ENCODE measurements around the gene PDLIM4.

Gene PDLIM4

DNA sequence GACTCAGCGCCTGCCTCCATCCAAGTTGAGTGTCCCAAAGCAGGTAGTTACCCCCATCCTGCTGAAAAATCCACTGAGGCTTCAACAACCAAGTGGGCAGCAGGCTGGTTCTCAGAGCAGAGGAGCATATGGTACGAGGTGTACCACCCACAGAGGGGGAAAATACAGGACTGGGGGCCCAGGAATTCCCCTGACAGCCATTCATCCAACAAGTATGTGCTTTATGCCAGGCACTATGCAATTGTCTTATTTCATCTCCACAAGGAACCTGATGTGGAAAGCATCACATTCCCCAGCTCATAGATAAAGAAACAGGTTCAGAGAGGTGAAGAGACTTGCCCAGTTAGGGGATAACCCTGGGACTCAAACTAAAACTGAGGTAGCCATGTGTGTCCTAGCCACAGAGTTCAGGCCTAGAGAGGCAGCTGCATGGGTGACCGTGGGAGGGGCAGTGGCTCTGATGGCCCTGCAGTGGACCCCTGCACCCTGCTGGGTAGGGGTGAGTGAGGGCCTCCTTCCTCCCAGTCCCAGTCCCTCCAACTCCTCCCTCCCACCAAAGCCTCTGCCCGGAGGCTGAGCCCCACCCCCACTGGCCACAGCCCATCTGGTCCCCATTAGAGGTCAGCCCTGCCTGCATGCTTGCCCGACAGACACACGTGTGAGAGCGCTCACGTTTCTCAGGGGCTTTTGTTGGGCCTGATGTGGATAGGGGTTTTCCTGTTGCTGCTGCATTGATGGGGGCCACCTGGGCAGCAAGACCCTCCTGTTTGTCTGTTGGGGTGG, 11.5 kb downstream of the PDLIM4 start:
- FAIRE-seq = no peak

DNA sequence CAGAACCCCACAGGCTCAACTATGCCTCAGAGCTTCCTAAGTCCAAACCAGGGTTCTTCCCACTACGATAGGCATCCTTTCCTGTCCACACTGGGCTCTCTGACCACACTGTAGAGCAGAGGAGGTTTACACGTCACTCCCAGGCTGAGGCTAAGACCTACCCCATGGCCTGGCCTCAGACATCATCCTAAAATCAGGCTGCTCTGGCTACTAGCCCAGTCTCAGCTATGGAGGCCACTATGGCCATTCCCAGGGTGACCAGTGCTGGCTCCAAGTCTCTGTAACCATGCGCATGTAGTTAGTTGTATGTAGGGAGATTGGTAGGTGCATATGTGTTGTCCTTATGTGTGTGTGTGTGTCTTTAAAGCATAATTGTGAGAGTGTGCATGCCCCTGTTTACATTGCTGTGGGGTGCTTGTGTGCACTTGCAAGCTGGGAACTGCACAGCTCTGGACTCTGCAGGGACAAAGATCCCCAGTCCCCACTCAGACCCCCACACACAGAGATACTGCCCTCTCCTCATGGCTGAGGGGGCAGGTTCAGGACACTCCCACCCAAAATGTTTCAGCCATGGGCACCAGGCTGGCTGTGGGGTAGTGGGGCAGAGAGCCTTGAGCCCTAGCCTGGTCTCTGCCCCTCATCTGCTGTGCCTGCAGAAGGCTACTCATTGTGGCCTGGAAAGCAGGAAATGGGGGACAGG, 12.3 kb downstream of the PDLIM4 start:
- FAIRE-seq = no peak

DNA sequence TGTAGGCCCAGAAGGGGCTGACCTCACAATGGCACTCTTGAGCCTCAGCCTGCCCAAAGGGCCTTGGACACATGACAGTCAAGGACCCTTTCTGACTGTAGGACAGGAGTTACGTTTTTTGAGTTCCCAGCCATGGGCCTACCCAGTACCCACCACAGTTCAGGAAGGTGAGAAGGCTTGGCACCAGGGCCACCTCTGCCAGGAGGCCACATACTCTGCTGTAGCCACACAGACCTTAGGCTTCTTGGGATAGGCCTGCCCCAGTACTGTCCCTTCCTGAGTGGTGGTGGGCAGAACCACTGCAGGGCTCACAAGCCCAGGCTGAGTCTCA, 12.8 kb downstream of the PDLIM4 start:
- FAIRE-seq = no peak

DNA sequence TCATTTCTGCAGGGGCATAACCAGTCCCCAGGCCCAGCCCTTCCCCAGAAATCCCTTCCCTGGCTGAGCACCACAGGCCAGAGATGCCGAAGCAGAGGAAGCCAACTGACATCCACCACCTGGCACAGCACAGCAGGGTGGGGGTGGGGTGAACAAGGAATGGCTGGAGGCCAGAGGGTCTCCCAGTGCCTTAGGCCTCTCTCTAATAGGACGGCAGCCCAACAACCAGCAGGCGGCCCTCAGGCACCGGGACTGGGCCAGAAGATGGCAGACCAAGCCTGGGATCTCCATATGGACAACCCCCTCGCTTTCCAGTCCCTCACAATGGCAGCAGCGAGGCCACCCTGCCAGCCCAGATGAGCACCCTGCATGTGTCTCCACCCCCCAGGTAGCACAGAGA, 13.2 kb downstream of the PDLIM4 start:
- FAIRE-seq = no peak

DNA sequence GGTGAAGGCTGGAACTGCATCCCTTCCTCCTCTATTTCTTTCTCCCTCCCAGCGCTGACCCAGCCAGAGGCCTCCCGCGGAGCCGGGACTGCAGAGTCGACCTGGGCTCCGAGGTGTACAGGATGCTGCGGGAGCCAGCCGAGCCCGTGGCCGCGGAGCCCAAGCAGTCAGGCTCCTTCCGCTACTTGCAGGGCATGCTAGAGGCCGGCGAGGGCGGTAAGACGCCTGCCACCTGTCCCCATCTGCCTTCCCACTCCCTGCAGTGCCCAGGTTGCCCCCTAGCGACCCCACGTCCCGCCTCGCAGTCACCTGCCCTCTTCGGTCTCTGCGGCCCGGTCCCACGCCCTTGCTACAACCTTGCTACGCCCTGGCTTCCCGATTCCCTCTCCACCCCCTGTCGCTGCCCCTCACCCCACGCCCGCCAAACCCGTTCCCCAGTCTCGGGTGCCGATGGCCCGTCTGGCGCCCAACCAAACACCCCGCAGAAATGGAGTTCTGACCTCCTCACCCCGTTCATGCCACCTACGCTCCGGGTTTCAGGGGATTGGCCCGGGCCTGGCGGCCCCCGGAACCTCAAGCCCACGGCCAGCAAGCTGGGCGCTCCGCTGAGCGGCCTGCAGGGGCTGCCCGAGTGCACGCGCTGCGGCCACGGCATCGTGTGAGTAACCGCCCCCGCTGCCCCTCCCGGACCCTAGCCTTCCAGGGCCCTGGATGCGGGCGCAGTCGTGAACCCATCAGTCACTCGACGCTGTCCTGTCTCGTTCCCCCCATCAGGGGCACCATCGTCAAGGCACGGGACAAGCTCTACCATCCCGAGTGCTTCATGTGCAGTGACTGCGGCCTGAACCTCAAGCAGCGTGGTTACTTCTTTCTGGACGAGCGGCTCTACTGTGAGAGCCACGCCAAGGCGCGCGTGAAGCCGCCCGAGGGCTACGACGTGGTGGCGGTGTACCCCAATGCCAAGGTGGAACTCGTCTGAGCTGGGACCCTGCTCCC, 14.1 kb downstream of the PDLIM4 start:
- FAIRE-seq = no peak

DNA sequence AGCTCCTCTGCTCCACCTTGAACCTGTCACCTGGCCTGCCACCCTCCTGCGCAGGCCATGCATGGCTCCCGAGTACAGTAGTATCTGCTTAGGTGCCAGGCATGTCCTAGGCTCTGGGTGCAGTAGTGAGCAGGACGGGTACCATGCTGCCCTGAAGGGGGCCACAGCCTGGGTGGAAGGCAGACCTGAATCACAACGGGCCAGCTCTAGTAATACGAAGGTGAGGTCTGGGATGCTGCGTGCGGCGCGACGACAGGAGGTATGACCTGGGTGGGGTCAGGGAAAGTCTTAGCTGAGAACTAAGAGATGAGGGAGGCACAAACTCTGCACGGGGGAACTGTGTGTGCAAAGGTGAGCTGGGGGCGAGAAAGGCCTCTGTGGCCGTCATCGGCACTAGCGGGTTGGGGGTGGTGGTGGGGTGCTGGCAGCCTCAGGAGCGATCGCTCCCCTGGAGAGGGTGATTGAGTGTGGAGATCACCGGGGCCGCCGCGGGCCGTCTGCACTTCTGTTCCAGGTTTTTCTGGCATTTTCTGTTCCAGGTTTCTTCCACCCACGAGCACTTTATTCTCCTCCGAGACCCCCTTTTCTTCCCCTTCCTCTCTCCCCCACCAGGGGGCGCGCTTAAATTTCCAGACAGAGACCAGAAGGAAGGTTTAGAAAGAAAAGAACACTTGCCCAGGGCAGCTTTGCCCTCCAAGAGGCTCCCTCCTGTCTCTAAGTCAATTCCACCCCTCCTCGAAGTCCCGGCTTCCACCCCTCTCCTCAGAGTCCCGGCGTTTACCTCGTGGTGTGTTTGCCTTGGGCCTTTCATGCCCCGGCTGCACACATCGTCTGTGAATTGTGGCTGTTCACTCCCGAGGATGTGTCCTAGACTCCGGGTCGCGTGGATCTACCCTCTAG, 15.1 kb downstream of the PDLIM4 start:
- FAIRE-seq = no peak

DNA sequence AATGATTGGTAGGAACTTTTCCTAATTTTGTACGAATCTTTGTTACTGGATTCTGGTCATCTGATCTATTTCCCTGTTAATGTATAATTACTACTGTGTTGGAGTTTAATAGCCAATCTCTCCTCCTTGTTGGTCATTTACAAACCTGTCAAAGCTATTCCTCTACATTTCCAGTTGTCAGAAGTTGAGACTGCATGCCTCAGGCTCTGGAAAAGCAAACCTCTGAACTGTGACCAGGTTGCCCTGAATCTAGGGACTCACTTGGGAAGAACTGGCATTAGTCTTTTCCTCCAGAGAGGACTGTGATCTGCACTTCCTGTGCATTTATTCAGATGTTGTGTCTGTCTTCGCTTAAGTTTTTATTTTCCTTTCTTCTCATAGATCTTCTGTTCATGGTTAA, 16.1 kb downstream of the PDLIM4 start:
- no peak for FAIRE-seq

DNA sequence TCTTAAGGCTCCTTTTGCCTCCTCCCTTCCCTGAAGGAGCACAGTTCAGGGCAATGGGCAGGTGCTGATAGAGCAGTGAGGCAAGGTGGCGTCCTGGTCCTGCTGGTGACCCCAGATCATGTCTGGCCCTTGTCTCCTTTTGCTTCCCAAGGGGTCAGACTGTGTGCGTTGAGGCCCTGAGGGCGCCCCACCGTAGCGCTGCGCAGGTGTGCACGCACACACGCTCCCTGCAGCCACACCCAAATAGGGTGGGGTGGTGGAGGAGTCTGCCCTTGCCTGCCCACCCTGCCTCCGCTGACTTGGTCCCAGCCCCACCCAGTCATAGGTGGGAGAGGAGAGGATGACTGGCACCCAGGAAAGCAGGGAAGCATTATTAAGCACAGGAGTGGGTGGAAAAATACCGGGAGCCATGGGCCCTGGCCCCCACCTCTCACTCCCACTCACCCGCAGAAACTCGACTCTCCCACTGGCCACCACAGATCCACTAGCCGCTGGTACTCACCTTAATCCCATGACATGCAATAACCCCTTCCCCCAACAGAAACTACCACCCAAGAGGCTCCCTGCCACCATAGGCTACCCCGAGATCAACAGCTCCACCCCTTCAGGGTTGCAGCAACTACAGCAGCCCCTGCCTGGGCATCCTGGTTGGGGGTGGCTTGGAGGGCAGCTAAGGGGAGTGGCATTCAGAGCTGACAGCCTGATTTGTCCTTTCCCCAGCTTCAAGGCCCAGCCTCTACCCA, 16.7 kb downstream of the PDLIM4 start:
- FAIRE-seq = no peak

DNA sequence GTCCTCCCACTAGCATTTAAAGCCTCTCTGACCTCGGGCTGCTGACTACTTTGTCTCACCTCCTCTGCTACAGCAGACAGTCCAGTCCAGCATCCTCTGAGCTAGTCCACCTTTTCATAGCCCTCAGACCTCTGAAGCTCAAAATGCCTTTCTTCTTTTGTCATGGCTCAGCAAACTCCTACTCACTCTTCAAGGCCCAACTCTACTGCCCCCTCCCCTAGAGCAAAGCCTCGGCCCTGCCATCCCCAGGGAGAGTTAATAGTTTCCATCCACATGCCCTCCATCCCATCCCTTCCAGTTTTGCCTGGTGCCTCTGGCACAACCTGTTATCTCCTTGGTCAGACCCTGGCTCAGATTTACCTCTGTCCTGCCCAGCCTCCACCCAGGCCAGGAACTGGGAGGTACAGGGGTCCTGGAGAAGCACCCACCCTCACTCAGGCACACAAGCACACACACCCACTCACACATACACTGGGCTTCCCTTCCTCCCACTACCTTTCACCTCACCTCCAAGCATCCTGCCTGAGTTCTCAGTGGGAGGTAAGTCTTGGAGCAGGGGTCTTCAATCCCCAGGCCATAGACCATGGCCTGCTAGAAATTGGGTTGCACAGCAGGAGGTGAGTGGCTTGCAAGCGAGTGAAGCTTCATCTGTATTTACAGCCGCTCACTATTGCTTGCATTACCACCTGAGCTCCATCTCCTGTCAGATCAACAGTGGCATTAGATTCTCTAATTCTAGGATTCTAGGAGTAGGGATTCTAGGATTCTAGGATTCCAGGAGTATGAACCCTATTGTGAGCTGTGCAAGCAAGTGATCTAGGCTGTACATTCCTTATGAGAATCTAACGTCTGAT, 18.1 kb downstream of the PDLIM4 start:
- FAIRE-seq = no peak

DNA sequence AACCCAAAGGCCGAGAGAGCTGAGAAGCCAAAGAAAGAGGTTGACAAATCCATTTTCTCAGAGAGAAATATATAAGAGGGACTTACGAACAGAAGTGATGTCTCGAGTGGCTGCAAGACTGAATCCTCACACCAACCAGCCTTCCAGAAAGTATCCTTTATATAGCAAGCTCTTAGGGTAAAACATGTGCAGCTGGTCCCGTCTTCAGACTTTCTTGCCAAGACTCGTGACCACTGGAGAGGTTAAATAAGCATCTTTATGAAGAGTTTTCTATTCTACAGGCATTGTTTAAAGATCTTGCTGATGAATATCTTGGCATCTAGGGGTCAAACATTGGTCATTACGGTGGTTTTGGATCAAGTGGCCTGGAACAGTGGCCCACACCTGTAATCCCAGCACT, 19.8 kb downstream of the PDLIM4 start:
- no peak for FAIRE-seq

DNA sequence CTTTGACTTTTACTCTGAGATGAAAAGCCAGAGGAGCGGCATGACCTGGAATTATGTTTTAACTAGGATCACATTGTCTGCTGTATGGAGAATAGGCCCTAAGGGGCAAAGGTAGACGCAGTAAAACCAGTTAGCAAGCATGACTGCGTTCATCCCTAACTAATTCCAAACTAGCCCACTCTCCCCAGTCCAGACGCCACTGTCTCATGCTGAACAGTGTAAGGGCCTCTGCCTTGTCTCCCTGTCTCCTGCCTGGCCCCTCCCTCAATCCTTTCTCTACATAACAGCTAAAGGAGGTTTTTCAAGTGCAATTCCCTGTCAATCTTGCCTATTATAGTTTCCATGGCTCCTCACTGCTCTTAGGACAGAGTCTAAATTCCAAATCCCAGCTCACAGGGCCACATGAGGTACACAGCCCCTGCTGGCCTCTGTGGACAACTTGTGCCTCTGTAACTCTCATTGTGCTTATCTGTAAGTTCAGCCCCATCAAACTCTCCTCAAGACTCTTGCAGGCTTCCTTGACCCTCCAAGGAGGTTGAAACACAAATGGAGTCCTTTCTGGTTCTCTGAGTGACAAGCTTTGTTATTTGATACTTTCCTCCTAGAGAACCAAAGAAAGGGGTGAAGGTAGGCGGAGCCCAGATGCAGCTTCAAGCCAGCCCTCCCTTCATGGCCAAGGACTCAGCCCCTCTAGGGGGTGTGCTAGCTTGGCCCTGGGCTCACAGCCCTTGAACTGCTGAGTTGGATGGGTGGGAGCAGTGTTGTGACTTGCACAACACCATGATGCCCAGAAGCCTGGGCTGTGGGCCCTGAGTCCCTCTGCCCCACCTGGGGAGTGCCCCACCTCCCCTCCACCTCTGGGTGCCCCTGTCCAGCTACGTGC, 20.7 kb downstream of the PDLIM4 start:
- no peak for FAIRE-seq

DNA sequence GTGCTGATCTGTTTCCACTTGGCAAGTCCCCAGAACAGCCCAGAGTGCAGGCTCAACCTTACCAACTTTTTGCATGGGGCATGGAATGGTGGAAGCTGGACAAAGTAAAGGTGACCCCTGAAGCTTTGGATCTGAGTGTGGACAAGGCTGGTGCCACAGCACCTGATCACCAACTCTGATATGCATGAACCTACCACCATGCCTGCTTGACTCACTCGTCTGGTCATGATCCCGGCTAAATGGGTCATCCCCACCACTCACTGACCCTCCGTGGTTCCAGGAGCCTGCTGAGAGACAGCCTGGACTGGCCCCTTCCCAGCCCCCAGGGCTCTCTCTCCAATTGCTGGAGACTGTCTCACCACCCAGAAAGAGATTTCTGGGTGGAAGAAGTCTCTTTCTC, 22.3 kb downstream of the PDLIM4 start:
- no peak for FAIRE-seq

DNA sequence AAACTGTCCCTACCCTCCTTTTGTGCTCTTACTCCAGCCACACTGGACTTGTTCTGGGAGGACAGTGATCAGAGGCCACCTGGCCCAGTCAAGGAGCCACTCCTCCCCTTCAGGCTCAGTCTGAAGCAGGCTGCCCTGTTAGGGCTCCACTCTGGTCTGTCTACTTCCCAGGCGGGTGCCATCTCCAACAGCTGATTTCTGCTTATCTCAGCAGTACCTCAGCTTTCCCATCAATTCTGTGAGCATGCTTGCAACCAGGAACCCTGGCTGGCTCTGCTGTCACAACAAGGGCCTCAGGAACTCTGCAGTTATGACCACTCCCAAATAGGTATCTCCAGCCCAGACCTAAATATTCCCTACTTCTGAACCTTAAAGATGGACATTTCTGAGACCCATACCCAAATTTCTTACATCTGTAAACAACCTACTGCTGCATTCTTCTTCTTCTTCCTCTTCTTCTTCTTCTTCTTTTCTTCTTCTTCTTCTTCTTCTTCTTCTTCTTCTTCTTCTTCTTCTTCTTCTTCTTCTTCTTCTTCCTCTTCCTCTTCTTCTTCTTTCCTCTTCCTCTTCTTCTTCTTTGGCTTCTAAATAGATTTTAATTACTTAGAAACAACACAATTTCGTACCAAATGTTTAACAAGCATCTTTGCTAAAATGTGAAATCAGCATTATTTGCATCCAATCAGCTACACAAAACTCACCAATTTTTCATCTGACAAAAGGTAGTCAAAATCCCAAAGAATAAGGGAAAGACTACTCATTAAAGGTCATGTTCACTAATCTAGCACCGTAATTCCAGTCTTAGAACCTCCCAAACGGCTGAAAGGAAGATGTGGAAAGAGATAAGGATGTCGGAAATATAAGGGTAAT, 23.1 kb downstream of the PDLIM4 start:
- FAIRE-seq = no peak

DNA sequence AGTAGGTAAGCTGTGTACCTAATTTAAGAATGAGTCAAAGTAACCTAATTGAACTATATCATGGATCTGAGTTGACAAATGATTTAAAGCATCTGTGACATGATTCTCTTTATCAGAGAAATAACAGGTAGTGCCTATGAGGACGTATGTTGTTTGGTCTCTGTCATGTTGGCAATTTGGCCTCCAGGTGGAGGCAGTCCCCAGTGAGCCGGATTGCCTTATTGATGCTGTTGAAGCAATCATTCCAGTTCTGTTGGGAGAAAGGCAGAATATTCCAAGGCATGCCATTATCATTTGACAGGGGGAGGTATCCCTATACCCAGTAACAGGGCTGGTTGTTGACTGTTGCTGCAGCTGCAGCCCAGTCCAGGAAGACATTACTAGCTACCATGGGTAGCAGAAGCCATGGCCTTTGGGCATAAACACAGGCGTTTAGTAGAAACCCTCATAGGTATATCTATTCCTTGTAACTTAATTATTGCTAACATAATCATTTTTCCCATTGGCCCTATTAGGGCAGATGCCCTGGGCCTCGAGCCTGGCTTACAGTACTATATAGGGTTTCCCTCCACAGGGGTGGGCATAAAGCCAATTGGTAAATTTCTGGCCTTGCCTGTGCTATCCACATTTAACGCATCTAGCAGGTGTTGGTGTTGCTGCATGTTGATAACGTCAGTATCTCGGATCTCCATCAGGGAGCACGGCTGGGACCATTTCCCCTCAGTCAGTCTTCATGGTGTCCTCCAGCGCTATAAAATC, 24.5 kb downstream of the PDLIM4 start:
- no peak for FAIRE-seq

DNA sequence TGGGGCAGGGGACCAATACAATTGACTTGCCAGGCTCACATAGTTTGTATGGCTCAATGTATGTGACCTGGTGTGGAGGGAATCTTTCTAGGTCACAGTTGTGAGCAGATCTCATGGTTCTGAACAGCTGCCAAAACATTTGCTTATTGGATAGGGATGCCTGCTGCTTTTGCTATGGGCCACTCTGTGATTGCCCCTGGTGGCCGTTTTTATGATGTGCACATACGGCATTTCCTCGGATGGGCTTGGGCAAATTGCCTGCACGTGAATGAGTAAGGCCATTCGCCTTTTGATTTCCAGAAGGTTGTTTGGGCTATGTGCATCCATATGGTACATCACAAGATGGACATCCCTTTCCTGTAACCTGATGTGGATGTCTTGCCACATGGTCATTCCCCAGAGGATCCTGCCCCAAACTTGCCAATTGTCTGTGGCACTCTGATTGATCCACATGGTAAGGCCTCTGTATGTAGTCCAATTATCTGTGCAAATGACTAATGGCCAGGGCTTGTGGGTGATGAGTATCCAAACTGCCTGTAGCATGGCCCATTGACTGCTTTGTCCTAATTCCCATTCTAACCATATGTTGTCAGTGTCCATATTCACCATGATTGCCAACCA, 26.0 kb downstream of the PDLIM4 start:
- FAIRE-seq = no peak

DNA sequence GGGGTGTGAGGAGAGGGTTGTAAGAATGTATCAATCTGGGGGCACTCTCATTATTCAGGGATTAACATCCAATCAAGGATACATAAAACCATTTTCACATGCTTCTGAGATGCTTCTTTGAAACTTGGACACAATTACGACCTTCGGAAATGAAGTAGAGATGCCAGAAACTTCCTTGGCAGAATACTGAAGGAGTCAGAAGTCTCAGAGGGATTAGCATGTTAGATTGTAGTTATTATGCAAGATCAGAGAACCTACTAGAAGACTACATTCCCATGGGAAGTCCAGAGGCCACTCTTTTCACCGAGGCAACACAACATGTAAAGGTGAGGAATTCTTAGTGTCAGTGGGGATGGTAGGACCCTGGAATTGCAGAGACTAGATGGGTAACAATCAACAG, 31.6 kb downstream of the PDLIM4 start:
- no peak for FAIRE-seq

DNA sequence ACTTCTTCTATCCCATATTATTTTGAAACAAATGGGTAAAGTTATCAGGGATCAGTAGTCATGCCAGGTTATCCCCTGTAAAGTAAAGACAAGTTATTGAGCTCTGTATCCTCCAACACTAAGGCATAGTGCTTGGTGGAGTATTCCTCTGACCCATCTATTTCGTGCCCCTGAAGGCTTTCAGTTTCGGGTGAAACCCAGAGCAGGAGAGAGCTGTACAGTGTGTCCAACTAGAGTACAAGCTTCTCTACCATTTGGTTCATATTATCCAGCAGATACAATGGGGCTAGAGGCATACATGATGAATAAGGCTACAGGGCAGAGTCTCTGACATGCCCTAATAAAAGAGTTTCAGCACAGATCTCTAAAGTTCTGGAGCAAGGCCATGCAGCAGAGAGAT, 33.5 kb downstream of the PDLIM4 start:
- FAIRE-seq = no peak
